Activated CD8-positive, alpha-beta memory T cell treated with anti-CD3 and anti-CD28 coated beads, Interleukin-2, amount 50 U/mL, for 4 hours (primary cell): ENCODE results near the gene RECK.
"Not testable (repeated sequence)": the region's sequence is repeated elsewhere in the genome, so short reads cannot be mapped to it uniquely, and the experiment has no call there.

Experiments used
- DNase-seq: peaks from one replicate; pipeline ENCODE4 v3.0.0-alpha.2; 2020

Gene RECK

GRCh38 chr9:36141761-36142160 is 105.0 kb downstream of the RECK start:
- no peak for DNase-seq

GRCh38 chr9:36142510-36143244 is 106.0 kb downstream of the RECK start:
- no peak for DNase-seq

GRCh38 chr9:36143245-36143641 is 106.5 kb downstream of the RECK start:
- no peak for DNase-seq

- no peak for DNase-seq
Observed at GRCh38 chr9:36144309-36145232, 107.9 kb downstream of the RECK start.

- DNase-seq = no peak
Observed at GRCh38 chr9:36145970-36146369, 109.3 kb downstream of the RECK start.

GRCh38 chr9:36146651-36147050 is 109.9 kb downstream of the RECK start:
- DNase-seq = no peak

GRCh38 chr9:36147441-36148175 is 110.9 kb downstream of the RECK start:
- DNase-seq = no peak

- DNase-seq = peak; percentile 76
Observed at GRCh38 chr9:36148311-36149051, 111.8 kb downstream of the RECK start.

- no peak for DNase-seq
Observed at GRCh38 chr9:36149197-36149596, 112.5 kb downstream of the RECK start.

- no peak for DNase-seq
Observed at GRCh38 chr9:36150574-36151315, 114.0 kb downstream of the RECK start.

- DNase-seq = peak; percentile 88
Observed at GRCh38 chr9:36151316-36152210, 114.8 kb downstream of the RECK start.

GRCh38 chr9:36152741-36153438 is 116.2 kb downstream of the RECK start:
- no peak for DNase-seq

GRCh38 chr9:36153746-36154145 is 117.0 kb downstream of the RECK start:
- no peak for DNase-seq

- DNase-seq = no peak
Observed at GRCh38 chr9:36154331-36154952, 117.7 kb downstream of the RECK start.

- no peak for DNase-seq
Observed at GRCh38 chr9:36156116-36156515, 119.4 kb downstream of the RECK start.

- no peak for DNase-seq
Observed at GRCh38 chr9:36158122-36158521, 121.4 kb downstream of the RECK start.

GRCh38 chr9:36158917-36159316 is 122.2 kb downstream of the RECK start:
- DNase-seq = no peak

- DNase-seq = not testable (repeated sequence)
Observed at GRCh38 chr9:36159509-36159908, 122.8 kb downstream of the RECK start.

GRCh38 chr9:36160126-36160525 is 123.4 kb downstream of the RECK start:
- DNase-seq = not testable (repeated sequence)

GRCh38 chr9:36161187-36161586 is 124.5 kb downstream of the RECK start:
- DNase-seq = no peak
